ENCODE measurements around the gene MGST2.

GRCh38 chr4:139645458-139645857 is 20.2 kb upstream of the MGST2 start:
- TF ChIP-seq CTCF (conservative IDR thresholded peaks at IDR 0.05; ENCODE audit: low read length) (no peak), EZH2phosphoT487 (IDR thresholded peaks at IDR 0.05; ENCODE audit: borderline replicate concordance) (no peak)
